ENCODE results near the gene SPEF2. TPM values are rescaled to one million over a fixed set of nuclear protein-coding genes. Genes with fewer than 3 reads are reported as not detected.

Gene SPEF2
- total and polyA plus RNA-seq, 8 donors: 1.5 to 25.4 (median 3.8) TPM

- no peaks in the 10 kb centered on the region for H3K36me3 ChIP-seq
- intact Hi-C loops (cut with DNase I; ENCODE audit: low total_unique reads): no loop called here
- H3K27me3 ChIP-seq: no peaks in the 10 kb centered on the region
- no peaks in the 10 kb centered on the region for H3K9me3 ChIP-seq
- H3K4me3 ChIP-seq: no peak overlapping the region
- TF ChIP-seq EP300 (IDR thresholded peaks at IDR 0.05): no peak
- TF ChIP-seq POLR2AphosphoS5 (IDR thresholded peaks at IDR 0.05): no peak
- TF ChIP-seq CTCF (IDR thresholded peaks at IDR 0.05): no peak
- no peak for TF ChIP-seq POLR2A (IDR thresholded peaks at IDR 0.05)
- no peak for DNase-seq
- peak overlapping the region in 3 of 5 donors; percentile 9 to 30 (median 26) for H3K27ac ChIP-seq
- no peaks in the 10 kb centered on the region for H3K4me1 ChIP-seq
These were observed 192.9 kb downstream of the SPEF2 start for GRCh38 chr5:35810601-35811000.

- intact Hi-C loops (cut with DNase I; ENCODE audit: low total_unique reads): no loop called here
- no peaks in the 10 kb centered on the region for H3K4me1 ChIP-seq
- no peak overlapping the region for H3K4me3 ChIP-seq
- 53 to 80% (median 67%) methylated on average over 3 of the region's 3 CpGs for WGBS, 5 donors
- no peaks in the 10 kb centered on the region for H3K36me3 ChIP-seq
- no peaks in the 10 kb centered on the region for H3K27me3 ChIP-seq
- H3K27ac ChIP-seq: peak overlapping the region in 2 of 5 donors; percentile 9 to 26
- DNase-seq: peak in 1 of 2 donors; percentile 46
- H3K9me3 ChIP-seq: no peaks in the 10 kb centered on the region
- no peak for TF ChIP-seq EP300 (IDR thresholded peaks at IDR 0.05)
- no peak for TF ChIP-seq POLR2AphosphoS5 (IDR thresholded peaks at IDR 0.05)
- no peak for TF ChIP-seq CTCF (IDR thresholded peaks at IDR 0.05)
- no peak for TF ChIP-seq POLR2A (IDR thresholded peaks at IDR 0.05)
These were observed 193.6 kb downstream of the SPEF2 start for GRCh38 chr5:35811108-35811741.

- no peaks in the 10 kb centered on the region for H3K36me3 ChIP-seq
- H3K4me1 ChIP-seq: no peaks in the 10 kb centered on the region
- H3K9me3 ChIP-seq: no peaks in the 10 kb centered on the region
- H3K27ac ChIP-seq: no peak overlapping the region
- DNase-seq: no peak
- WGBS, 5 donors: 49 to 74% (median 59%) methylated on average over 1 of the region's 1 CpG
- no peak for TF ChIP-seq EP300 (IDR thresholded peaks at IDR 0.05)
- no peak for TF ChIP-seq CTCF (IDR thresholded peaks at IDR 0.05)
- TF ChIP-seq POLR2A (IDR thresholded peaks at IDR 0.05): no peak
- TF ChIP-seq POLR2AphosphoS5 (IDR thresholded peaks at IDR 0.05): no peak
- no peaks in the 10 kb centered on the region for H3K27me3 ChIP-seq
- intact Hi-C loops (cut with DNase I; ENCODE audit: low total_unique reads): no loop called here
- no peak overlapping the region for H3K4me3 ChIP-seq
These were observed 195.9 kb downstream of the SPEF2 start for GRCh38 chr5:35813521-35813920.

GRCh38 chr5:35815089-35815936, 197.7 kb downstream of the SPEF2 start:
- Histone ChIP-seq H3K27ac (no peak overlapping the region), H3K9me3 (no peaks in the 10 kb centered on the region), H3K27me3 (no peaks in the 10 kb centered on the region), H3K36me3 (no peaks in the 10 kb centered on the region), H3K4me1 (no peaks in the 10 kb centered on the region), H3K4me3 (no peak overlapping the region)
- peak in 1 of 2 donors; percentile 23 for DNase-seq
- TF ChIP-seq POLR2AphosphoS5 (IDR thresholded peaks at IDR 0.05) (no peak), CTCF (IDR thresholded peaks at IDR 0.05) (peak in 1 of 7 experiments; percentile 15), POLR2A (IDR thresholded peaks at IDR 0.05) (no peak), EP300 (IDR thresholded peaks at IDR 0.05) (no peak)
- whole genome bisulfite sequencing, 5 donors: 75 to 85% (median 77%) methylated on average over 10 of the region's 10 CpGs
- intact Hi-C loops (cut with DNase I; ENCODE audit: low total_unique reads): no loop called here
